ENCODE results near the gene PKN3. TPM values are rescaled to one million over a fixed set of nuclear protein-coding genes. Genes with fewer than 3 reads are reported as not detected.

PKN3 gene
- polyA plus RNA-seq, 6 donors from 2014 or later: 0.12 to 0.92 (median 0.50) TPM; not detected in 1

DNA sequence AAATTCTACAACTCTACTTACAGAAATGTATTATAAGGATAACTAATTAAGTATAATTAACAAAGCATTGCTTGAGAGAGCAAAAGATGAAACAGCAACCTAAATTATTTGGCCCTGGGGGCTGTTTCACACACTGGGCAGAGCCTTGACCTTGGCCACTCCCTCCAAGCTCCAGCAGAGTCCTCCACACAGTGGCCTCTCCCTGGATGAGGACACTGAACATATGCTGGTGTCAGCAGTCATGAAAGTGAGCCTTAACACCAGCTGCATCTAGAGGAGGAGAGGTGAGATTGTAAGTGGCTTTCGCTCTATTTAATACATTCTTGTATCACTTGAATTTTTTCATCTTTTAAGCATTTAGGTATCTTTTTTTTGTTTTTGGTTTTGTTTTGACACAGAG lies 44.9 kb downstream of the PKN3 start:
- H3K4me1 Mint-ChIP-seq: peaks cover 0 to 5% (median 0%) of the 10 kb centered on the region in 3 donors
- ATAC-seq (ENCODE audit: low read depth in 2 of 2) (no peak), DNase-seq (no peak)
- peak overlapping the region in 1 of 6 donors; percentile 70 for H3K27ac Mint-ChIP-seq
- H3K9me3 Mint-ChIP-seq: no peaks in the 10 kb centered on the region
- no peaks in the 10 kb centered on the region for H3K27me3 Mint-ChIP-seq
- H3K36me3 Mint-ChIP-seq: no peaks in the 10 kb centered on the region
- H3K4me3 Mint-ChIP-seq: no peak overlapping the region

DNA sequence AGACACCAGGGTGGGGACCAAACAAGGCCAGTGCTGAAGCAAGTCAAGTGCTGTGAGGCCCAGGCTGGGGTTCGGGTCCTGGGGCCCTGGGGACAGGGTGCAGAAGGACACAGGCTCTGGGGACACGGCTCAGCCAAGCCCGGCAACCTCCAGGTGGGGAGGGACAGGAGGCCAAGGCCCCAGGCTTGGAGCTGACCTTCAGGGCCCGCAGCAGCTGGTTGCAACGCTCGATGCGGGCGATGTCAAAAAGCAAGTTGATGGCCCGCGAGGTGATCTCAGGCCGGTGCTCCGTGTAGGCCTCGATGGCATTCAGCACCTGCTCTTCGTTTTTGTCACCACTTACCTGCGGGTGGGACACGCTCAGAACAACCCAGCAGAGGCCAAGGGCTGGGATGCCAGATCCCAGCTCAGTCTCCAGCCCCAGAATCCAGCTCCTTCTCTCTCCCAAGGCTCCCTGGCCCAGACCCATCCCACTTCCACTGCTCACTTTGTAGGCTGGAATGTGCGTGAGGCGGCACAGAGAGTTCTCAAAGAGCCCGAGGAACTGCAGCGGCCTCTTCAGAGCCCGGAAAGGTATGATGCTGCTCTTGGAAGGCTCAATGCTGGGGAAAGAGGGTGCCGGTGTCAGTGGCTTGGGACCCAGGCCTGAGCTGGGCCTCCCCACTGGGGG lies 48.8 kb downstream of the PKN3 start:
- DNase-seq: no peak
- H3K27ac Mint-ChIP-seq: no peak overlapping the region
- no peak overlapping the region for H3K4me3 Mint-ChIP-seq

DNA sequence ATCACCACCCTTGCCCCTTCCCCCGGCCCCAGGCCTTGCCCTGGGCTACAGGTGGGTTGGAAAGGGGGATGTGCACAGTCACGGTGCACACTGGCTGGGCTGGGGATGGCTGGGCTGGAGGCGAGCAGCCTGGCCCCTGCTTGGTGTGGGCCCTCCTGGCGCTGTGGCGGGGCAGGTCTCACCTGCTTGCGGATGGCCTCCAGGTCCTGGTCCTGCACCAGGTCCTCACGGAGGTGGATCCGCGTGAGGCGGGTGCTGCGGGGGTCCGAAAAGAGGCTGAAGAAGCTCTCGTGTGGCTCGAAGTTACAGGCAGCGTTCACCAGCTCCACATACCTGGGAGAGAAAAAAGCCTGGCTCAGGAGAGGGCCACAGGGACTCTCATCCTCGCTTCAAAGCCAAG lies 51.3 kb downstream of the PKN3 start:
- no peak for DNase-seq
- Mint-ChIP-seq H3K27ac (no peak overlapping the region), H3K4me1 (peaks cover 0 to 5% (median 4%) of the 10 kb centered on the region in 3 donors), H3K36me3 (no peaks in the 10 kb centered on the region), H3K4me3 (no peak overlapping the region), H3K27me3 (no peaks in the 10 kb centered on the region), H3K9me3 (no peaks in the 10 kb centered on the region)
- no peak for ATAC-seq (ENCODE audit: low read depth in 2 of 2)

More for the DNA sequence above, 48.8 kb downstream of the PKN3 start:
- H3K4me1 Mint-ChIP-seq: peaks cover 0 to 4% (median 0%) of the 10 kb centered on the region in 3 donors
- H3K9me3 Mint-ChIP-seq: no peaks in the 10 kb centered on the region
- ATAC-seq (ENCODE audit: low read depth in 2 of 2): no peak
- H3K36me3 Mint-ChIP-seq: no peaks in the 10 kb centered on the region
- H3K27me3 Mint-ChIP-seq: no peaks in the 10 kb centered on the region

DNA sequence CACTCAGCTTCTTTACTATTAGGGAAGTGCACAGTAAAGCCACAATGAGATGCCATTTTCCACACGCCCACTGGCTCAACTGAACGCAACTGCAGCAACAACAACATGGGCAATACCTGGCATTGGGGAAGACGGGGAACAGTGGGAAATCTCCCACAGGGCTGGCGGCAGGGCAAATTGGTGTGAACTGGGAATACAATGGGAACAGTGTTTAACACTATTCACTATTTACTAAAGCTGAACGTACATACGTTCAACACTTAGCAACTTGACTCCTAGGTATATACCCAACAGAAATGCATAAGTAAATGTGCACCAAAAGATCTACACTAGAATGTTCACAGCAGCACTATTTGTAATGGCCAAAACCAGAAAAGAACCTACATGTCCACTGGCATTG lies 55.3 kb downstream of the PKN3 start:
- H3K4me1 Mint-ChIP-seq: peaks cover 3 to 9% (median 4%) of the 10 kb centered on the region in 3 donors
- peak overlapping the region in 1 of 6 donors; percentile 93 for H3K27ac Mint-ChIP-seq
- no peak overlapping the region for H3K4me3 Mint-ChIP-seq
- no peaks in the 10 kb centered on the region for H3K36me3 Mint-ChIP-seq
- no peak for ATAC-seq (ENCODE audit: low read depth in 2 of 2)
- DNase-seq: no peak
- no peaks in the 10 kb centered on the region for H3K27me3 Mint-ChIP-seq
- no peaks in the 10 kb centered on the region for H3K9me3 Mint-ChIP-seq

DNA sequence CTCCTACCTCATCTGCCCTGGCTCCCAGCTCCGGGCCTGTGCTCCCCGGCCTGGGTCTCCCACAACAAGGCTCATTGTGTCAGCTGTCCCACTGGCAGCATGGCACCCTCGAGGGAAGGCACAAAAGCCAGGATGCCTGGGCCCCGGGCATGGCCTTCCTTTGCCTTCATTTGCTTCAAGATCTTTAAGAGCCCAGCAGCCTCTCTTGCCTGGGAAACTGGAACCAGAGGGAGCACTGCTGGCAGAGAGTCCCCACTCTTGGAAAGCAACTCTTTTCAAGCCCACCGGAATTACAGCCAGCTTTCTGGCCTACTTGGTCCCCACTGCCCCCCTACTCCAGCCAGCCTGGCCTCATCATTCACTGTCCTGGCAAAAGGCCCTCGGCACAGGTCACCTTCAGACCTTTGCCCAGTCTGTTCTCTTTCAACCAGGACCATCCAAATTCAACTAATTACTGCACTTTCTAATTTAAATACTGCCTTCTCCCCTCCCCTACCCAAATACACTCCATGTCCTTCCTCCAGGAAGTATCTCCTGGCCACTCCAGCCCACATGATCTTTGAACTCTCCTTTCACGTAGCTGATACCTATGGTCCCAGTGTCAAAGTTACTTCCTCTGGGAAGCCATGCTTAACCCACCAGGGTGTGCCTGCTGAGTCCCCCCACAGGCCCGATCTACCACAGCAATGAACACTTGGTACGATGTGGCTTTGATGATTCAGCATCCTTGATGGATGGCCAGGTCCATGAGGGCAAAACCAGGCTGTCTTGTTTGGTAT lies 60.6 kb downstream of the PKN3 start:
- H3K4me3 Mint-ChIP-seq: peak overlapping the region in 1 of 8 donors; percentile 68
- ATAC-seq (ENCODE audit: low read depth in 2 of 2) (no peak), DNase-seq (no peak)
- H3K27ac Mint-ChIP-seq: peak overlapping the region in 2 of 6 donors; percentile 2 to 61
- no peaks in the 10 kb centered on the region for H3K36me3 Mint-ChIP-seq
- H3K27me3 Mint-ChIP-seq: no peaks in the 10 kb centered on the region
- H3K4me1 Mint-ChIP-seq: peaks cover 23 to 34% (median 33%) of the 10 kb centered on the region in 3 donors
- no peaks in the 10 kb centered on the region for H3K9me3 Mint-ChIP-seq

DNA sequence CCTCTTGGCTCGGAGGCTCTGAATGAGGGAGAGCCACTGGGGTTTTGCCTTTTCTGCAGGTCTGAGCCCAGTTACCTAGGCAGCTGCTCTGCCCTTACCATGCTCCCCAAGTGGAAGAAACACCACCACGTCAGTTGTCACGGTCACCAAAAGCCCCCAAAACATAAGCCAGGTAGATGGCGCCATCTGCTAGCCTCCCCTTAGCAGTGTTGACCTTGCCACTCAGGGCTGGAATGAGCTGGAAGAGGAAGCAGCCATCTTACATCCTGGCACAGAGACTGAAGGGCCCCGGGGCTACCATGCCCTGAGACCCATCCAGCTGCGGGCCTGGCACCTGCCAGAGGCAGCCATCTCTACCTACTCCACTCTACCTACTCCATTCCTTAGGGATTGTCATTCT lies 62.1 kb downstream of the PKN3 start:
- Mint-ChIP-seq H3K36me3 (no peaks in the 10 kb centered on the region), H3K4me1 (peaks cover 28 to 43% (median 42%) of the 10 kb centered on the region in 3 donors), H3K27ac (no peak overlapping the region), H3K4me3 (no peak overlapping the region), H3K27me3 (no peaks in the 10 kb centered on the region), H3K9me3 (no peaks in the 10 kb centered on the region)
- ATAC-seq (ENCODE audit: low read depth in 2 of 2) (no peak), DNase-seq (no peak)

DNA sequence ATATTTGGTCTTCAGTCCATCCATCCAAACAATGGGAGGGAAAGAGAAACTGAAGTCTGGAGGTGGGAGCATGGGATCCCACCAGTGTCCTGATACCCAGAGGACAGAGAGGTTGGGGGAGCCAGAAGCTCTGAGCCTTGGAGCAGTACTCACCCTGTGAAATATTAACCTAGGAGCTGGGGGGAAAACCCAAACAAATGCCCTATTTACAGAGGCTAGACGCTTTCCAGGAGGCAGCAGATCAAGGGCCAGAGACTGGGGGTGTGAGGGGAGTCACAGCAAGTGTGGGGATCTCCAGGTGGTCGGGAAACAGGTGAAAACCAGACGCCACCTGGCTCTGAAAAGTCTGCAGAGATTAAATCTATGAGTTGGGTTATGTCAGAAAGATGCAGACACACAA lies 63.2 kb downstream of the PKN3 start:
- H3K27me3 Mint-ChIP-seq: no peaks in the 10 kb centered on the region
- peak overlapping the region in 1 of 6 donors; percentile 83 for H3K27ac Mint-ChIP-seq
- DNase-seq (no peak), ATAC-seq (ENCODE audit: low read depth in 2 of 2) (no peak)
- no peaks in the 10 kb centered on the region for H3K36me3 Mint-ChIP-seq
- no peaks in the 10 kb centered on the region for H3K9me3 Mint-ChIP-seq
- peaks cover 35 to 53% (median 52%) of the 10 kb centered on the region in 3 donors for H3K4me1 Mint-ChIP-seq
- H3K4me3 Mint-ChIP-seq: no peak overlapping the region

DNA sequence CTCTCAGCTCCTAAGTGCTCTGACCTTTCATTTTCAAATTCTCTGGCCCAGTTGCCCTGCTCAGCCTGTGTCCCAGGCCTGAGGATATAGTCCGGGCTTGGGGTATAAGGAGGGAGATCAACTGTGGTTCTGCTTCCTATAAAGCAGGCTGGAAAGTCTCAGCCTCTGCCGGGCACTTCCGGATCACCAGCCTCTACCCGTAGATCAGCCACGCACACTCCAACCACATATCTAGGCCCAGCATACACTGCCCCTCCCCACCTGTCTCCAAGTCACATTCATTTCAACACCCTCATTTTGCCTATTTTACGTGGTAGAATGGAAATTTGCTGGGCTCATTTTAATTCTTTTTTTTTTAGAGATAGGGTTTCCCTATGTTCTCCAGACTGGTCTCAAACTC lies 66.3 kb downstream of the PKN3 start:
- H3K9me3 Mint-ChIP-seq: no peaks in the 10 kb centered on the region
- H3K4me3 Mint-ChIP-seq: peak overlapping the region in 3 of 8 donors; percentile 29 to 70 (median 35)

More for the DNA sequence above, 66.3 kb downstream of the PKN3 start:
- ATAC-seq (ENCODE audit: low read depth in 2 of 2): no peak
- Mint-ChIP-seq H3K36me3 (no peaks in the 10 kb centered on the region), H3K4me1 (peaks cover 38 to 58% (median 51%) of the 10 kb centered on the region in 3 donors), H3K27me3 (no peaks in the 10 kb centered on the region), H3K27ac (peak overlapping the region in 4 of 6 donors; percentile 33 to 98 (median 70))
- no peak for DNase-seq

Other genes starting within 250 kb of the PKN3 start
- 10 to 100 TPM; 11.2 to 29.9 (median 18.4) TPM for gene ODF2, start 246.5 kb upstream of the PKN3 start, polyA plus RNA-seq (ENCODE audit: low read depth in 6 of 6)
- 10 to 100 TPM; 18.8 to 34.3 (median 28.5) TPM for gene GLE1, start 197.8 kb upstream of the PKN3 start, polyA plus RNA-seq (ENCODE audit: low read depth in 6 of 6)
- 10 to 100 TPM in 5 of 6 donors, 1 to 10 TPM in 1; 2.3 to 72.4 (median 31.4) TPM for gene SPTAN1, start 149.9 kb upstream of the PKN3 start, polyA plus RNA-seq (ENCODE audit: low read depth in 6 of 6)
- 10 to 100 TPM; 36.8 to 76.4 (median 49.7) TPM for gene DYNC2I2, start 45.7 kb upstream of the PKN3 start, polyA plus RNA-seq (ENCODE audit: low read depth in 6 of 6)
- 100 to 1,000 TPM; 186 to 306 (median 222) TPM for gene SET, start 13.3 kb upstream of the PKN3 start, polyA plus RNA-seq (ENCODE audit: low read depth in 6 of 6)
- 10 to 100 TPM; 17.9 to 47.6 (median 43.2) TPM for gene ZDHHC12, start 21.6 kb downstream of the PKN3 start, polyA plus RNA-seq (ENCODE audit: low read depth in 6 of 6)
- gene ZER1, start 69.4 kb downstream of the PKN3 start, polyA plus RNA-seq (ENCODE audit: low read depth in 6 of 6): 10 to 100 TPM; 30.9 to 43.1 (median 33.0) TPM
- gene TBC1D13, start 84.8 kb downstream of the PKN3 start, polyA plus RNA-seq (ENCODE audit: low read depth in 6 of 6): 10 to 100 TPM; 23.8 to 39.7 (median 25.6) TPM
- 10 to 100 TPM in 4 of 6 donors, 1 to 10 TPM in 2; 5.0 to 17.8 (median 14.7) TPM for gene ENDOG, start 116.0 kb downstream of the PKN3 start, polyA plus RNA-seq (ENCODE audit: low read depth in 6 of 6)
- gene SPOUT1, start 127.3 kb downstream of the PKN3 start, polyA plus RNA-seq (ENCODE audit: low read depth in 6 of 6): 10 to 100 TPM; 38.6 to 60.4 (median 52.5) TPM
- gene KYAT1, start 179.4 kb downstream of the PKN3 start, polyA plus RNA-seq (ENCODE audit: low read depth in 6 of 6): 1 to 10 TPM; 7.0 to 9.7 (median 8.5) TPM
- gene LRRC8A, start 179.6 kb downstream of the PKN3 start, polyA plus RNA-seq (ENCODE audit: low read depth in 6 of 6): 10 to 100 TPM in 5 of 6 donors, 1 to 10 TPM in 1; 8.7 to 25.5 (median 14.6) TPM
- under 1 TPM in 2 of 6 donors, not detected in 4; 0.34 to 0.39 TPM for gene PHYHD1, start 218.5 kb downstream of the PKN3 start, polyA plus RNA-seq (ENCODE audit: low read depth in 6 of 6)
- gene DOLK, start 245.1 kb downstream of the PKN3 start, polyA plus RNA-seq (ENCODE audit: low read depth in 6 of 6): 10 to 100 TPM in 4 of 6 donors, 1 to 10 TPM in 2; 9.3 to 14.2 (median 10.4) TPM
- 10 to 100 TPM; 20.2 to 30.2 (median 24.7) TPM for gene NUP188, start 245.2 kb downstream of the PKN3 start, polyA plus RNA-seq (ENCODE audit: low read depth in 6 of 6)

All from naive B cell (primary cell).